Measurements from ENCODE around the gene PSMG4.

Gene PSMG4

DNA sequence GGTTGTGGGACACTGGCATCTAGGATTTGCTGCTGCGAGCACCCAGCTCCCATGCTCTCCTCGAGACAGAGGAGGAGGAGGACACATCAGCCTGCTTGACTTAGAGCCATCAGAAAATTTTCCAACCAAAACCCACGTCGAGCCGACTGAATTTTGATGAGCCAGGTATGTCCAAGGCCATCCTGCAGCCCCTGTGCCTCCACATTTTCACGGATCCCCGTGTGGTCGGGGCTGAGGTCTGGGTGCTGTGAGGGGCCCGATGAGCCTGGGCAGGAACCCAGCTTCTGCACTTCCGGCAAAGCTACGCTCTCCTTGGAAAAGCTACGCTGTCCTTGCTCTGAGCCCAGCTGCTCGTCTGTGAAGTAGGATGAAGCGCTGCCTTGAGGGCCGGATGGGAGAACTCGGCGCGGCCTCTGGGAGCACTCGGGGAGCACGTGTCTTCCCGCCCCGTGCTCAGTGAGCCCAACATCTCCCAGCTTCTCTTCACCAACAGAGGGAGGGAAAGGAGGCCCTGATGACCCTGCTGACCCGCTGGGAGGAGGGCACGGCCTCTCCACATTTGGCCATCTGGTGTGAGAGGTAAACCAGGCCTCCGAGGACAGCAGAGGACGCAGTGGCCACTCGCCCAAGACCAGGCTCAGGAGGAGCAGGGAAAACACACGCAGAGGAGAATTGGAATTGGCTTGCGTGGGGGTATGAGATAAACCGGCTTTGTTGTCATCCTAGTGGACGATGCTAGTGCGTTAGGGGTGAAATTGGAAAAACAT lies 33.9 kb downstream of the PSMG4 start:
- no peak for DNase-seq

DNA sequence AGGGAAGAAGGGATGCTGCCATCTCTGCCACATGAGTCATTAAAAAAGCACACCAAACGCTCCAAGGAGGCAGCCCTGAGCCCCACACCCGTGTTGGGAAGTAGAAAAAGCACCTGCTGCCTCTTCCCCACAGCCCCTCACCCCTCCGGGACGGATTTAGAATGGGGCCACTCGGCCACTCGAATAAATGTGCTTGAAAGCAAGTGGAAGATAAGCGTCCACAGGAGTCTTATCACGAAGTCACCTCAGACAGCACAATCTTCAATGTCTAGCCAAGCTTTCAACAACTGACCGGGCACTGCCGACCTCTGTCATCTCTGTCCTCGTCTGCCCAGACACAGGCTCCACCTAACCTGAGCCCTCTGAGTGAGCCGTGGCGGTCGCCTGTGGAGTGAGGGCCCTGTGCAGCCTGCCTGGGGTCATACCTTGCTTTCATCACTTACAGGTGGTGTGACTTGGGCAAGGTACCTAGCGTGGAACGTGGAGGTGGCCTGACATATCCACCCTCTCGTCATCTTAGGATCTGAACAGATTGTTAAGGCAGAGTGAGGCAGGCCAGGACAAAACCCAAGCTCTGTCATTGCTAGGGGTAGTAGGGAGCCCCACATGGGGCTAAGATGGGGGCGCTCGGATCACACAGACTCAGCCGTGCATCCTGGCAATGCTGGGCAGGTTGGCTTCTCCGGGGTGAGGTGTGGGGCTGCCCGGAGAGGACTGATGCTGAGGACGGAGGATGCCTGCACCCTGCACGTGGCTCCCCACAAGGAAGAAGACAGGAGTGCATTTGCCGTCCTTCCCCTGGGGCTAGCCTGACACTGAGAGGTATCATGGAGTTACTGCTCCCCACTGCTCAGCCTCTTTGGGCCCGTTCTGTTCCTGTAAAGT lies 34.8 kb downstream of the PSMG4 start:
- DNase-seq = no peak

DNA sequence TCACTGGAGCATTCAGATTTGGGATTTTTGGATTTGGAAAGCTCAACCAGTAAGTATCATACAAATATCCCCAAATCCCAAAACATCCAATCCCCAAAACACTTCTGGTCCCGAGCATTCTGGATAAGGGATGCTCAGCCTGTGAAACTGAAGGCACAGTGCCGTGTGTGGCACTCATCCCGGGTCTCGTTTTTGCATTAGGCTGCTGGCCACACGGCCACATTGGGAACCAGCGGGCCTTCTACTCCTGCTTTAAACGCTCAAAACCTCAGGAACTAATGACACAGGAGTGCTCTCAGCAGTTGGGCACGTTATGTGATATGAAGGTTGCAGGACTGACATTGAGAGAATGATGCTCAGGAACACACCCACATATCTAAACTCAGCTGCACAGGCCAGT lies 35.6 kb downstream of the PSMG4 start:
- no peak for DNase-seq

DNA sequence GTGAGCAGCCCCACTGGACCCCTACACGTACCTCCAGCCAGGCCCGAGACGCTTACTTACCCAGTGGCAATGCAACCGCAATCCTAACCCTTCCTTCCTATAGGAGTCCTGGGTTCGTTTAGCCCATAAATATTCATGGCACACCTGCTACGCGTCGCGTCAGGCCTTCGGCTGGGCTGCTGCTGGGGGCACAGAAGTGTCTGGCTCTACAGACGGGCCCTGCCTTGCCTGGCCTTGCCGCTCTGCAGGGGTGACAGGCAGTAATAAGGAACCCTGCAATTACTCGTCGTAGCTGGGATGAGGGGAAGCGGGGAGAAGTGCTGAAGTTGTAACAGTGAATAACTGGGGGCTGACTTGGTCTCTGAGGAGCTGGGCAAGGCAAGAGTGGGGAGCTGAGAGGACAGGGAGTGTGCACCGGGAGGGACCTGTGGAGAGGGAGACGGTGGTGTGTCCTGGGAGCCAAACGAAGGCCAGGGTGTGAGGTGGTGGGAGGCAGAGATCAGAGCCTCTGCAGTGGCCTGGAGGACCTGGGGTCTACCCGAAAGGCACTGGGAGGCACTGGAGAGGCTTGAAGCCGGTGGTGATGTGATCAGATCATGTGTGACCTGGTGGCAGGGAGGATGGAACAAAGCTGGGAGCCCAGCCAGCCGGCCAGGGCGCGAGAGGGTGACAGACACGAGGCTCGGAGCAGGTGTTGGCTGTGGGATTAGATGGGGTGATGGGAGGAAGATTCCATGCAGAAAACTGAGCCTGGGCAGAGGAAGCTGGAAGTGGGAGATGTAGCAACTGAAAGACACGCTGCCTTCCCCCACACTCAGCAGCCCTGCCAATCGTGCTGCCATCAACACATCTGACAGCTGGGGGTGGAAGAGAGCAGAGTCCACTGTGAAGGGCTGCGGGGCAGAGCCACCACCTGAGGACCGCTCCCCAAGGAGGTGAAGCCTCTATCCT lies 36.4 kb downstream of the PSMG4 start:
- no peak for DNase-seq

DNA sequence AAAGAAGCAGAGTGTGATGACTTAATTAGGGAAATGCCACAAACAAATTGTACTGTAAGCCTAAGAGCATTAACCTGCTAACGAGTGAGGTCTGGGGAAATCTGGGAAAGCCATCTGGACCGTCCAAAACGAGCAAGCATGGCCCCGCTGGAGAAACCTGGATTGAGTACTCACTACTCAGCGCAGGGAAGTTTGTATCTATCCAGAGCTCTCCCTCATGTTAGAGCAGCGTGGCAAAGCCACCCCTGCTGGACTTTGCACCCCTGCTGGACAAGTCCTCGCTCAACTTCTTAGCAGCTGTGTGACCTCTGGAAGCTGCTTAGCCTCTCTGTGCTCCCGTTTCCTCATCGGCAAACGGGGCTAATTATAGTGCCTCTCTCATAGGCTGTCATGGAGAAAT lies 37.3 kb downstream of the PSMG4 start:
- no peak for DNase-seq

DNA sequence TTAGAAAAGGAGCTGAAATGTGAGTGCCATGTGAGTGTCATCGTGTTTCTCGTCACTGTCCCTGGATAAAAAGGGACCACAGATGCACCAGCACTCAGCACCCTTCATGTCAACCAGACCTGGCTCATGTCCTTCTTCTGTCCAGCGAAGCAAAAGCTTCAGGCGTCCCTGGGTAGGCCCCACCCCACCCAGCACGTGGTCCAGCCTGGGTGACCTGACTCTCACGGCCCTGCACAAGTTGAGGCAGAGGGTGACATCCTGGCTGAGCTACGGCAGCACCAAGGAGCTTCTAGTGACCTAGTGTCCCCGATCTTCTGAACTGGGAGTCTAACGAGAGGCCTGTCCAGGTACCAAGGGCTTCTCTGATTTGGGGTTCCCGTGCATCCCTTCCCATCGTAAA lies 37.8 kb downstream of the PSMG4 start:
- no peak for DNase-seq

DNA sequence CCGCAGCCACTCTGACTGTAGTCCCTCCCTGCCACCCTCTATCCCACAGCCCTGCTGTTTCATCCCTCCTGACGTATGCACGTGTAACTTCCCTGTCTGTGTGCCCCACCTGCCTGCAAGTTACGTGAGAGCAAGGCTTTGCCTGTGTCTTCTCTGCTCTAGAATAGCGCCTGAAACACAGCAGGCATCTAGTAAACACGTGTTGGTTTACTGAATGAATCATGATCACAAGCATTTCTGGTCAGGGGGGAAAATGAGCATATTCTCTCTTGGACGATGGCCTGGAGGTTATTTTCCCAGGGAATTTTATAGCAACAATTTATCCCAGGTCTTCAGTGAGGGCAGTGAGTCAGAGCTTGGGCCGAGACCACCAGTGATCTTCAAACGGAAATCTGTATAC lies 38.3 kb downstream of the PSMG4 start:
- no peak for DNase-seq

DNA sequence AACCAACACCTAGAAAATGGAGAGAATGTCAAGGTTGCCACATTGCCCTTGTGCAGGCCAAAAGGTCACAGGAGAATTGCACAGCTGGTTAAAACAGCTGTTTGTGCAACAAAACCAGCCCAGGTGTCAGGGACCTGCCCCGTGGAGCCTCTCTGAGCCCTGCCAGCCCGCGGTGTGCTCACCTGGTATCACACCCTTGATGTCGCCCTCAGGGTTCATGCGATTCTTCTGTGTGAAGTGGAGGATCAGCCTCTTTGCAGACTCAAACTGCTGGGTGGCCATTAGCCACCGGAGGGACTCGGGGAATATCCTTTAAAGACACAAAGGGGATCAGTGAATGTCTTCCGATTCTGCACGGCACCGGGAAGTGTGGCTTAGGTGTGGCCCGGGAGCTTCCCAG lies 39.2 kb downstream of the PSMG4 start:
- no peak for DNase-seq

DNA sequence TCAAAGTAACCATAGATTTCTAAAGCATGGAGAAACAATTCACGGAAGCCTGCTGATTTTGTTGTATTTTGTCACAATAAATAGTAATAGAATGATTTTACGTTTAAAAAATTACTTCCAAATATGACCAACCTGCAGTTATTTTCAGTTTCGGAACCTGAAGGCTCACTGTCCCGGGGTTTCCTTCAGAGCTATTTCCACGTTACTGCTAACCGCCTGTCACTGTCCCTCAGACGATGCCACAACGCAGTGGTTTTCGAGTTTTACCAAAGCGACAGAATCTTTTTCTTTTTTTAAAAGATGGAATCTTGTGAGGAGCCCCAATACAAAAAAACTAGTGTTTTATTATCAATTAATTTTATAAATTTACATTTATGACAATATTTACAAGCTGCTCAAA lies 40.5 kb downstream of the PSMG4 start:
- DNase-seq = no peak

DNA sequence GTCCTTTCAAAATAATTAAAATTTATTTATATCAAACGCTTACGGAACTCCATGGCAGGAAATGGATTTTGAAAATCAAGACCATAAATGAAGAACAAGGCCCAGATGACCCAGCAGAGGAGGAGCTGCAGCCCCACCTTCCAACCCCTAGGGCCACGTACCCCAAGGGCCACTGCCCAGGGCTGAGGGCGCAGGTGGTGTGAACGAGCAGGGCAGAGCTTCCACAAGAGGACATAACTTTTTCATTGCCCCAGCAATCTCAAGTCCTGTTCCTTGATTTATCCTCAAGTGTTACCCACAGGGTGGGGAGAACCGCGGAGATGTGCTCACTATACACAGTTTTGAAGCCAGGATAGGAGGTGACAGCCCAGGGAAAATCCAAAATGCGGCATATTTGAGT lies 42.8 kb downstream of the PSMG4 start:
- no peak for DNase-seq

DNA sequence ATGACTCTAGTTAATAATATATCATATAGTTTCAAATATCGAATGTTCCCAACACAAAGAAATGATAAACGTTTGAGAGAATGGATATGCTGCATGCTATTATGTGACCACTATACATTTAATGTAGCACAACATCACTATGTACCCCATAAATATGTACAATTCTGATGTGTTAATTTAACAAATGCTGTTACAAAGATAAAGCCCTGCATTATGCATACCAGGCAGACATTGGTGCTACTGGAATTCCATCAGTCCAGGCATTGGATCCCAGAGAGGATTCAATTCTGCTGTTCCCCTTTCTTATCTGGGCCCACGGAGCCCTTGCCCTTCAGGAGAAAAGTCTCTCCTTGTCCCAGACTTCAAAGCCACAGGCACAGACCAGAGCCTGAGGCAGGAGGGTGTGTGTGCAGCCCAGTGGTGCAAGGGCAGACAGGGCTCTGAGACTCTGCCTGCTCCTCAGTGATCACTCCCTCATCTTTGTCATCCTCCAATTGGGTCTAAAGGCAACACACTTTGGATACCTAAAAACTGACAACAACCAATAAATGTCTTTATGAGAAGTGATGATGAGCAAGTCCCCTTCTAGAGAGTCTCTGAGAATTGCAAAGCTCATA lies 45.2 kb downstream of the PSMG4 start:
- DNase-seq = no peak

DNA sequence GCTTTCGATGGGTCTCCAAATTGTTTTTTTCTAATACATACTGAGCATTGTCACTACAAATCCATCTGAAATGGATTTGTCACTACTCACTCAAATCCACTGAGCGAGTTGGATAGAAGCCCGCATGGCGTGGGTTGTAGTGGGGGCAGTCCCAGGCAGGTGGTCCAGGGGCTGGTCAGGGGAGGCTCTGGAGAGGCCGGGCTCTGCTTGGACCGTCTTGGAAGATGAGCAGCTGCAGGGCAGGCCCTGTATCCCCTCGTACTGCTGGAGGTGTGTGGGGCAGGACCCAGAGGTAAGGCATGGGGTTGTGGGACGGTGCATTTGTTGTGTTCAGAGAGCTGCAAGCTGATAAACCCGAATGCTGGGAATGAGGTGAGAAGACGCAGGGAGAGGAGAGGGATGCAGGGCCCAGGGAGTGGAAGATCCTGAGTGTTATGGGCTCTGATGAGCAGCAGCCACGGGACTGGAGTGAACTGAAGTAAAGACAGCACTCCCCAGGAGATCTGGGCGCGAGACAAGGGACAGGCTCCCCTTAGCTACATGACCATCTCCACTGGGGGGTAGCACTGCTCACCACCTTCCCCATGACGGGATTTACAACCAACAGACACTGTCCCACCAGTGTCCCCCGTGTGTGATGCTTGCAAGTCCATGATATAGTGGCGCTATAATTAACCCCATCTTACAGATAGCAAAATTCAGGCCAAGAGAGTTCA lies 45.9 kb downstream of the PSMG4 start:
- no peak for DNase-seq

DNA sequence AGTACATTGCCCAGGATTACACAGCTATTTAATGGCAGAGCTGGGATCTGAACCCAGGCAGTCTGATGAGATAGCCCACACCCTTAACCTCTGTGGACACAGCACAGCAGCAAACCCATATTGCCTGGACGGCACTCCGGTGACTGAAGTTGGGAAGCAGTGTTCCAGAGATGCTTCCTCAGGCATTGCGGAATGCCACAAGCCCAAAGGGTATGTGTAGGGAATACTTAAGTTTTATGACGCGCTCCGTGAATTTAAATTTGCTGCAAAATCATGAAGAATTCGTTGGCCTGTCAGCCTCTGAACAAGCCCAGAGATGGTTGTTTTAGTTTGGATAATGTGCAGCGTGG lies 46.4 kb downstream of the PSMG4 start:
- no peak for DNase-seq

DNA sequence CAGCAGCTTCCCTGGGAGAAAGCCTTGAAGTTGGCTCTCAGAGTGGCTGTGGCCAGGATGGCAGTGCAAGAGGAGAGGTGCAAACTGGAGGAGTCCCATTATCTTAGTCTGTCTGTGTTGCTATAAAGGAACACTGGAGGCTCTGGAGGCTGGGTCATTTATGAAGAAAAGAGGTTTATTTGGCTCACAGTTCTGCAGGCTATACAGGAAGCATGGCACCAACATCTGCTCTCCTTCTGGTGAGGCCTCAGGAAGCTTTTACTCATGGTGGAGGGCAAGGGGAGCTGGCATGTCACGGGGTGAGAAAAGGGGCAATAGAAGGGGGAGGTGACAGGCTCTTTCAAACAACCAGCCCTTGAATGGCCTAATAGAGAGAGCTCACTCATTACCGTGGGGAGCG lies 47.1 kb downstream of the PSMG4 start:
- DNase-seq = no peak

DNA sequence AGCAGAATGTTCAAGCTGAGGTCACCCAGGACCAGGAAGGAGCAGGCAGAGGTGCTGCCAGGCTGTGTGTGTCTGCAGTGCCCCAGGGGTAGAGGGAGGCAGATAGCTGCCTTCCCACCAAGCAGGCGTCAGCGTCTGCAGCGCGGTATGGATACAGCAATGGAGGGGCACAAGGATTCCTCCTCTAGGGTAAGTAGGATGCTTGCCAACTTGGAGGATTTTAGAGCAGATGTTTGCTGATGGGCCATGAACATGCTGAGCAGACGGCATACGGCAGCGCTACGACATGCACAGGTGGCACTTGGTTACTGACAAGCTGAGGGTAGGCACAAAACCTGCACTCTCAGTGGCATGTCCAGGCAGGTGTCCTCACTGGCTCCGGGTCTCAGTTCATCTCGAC lies 48.1 kb downstream of the PSMG4 start:
- no peak for DNase-seq

DNA sequence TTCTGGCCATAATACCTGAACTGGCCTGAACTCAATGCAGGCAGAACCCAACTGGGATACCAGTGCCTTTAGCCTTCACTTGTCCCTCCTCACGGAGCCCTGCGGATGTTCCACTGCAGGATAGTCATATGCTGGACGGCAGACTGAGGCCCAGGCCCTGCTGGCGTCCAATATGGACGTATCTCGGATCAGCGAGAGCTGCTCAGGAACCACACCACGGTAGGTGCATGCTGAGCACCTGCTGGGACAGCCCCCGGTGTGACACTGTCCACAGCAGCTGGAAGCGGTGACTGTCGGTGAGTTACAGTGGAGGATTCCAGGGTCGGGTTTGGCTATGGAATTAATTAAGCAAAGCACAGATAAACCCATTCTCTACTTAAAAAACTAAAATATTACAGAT lies 48.7 kb downstream of the PSMG4 start:
- no peak for DNase-seq

DNA sequence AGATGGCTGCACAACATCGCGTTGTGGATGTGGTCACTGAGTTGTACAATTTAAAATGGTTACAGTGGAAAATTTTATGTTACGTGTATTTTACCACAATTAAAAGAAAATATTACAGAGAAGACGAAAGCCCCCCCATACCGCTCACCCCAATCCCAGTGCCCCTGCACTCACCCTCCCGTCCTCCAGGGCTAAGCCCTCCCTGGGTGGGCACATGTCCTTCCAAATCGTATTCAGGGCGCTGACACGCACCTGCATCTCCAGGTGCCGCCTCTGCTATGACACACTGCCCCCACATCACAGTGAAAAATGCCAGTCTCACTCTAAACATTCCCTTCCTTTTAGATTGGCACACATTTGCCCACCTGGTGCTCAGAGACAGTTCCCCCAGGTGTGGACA lies 49.4 kb downstream of the PSMG4 start:
- no peak for DNase-seq

DNA sequence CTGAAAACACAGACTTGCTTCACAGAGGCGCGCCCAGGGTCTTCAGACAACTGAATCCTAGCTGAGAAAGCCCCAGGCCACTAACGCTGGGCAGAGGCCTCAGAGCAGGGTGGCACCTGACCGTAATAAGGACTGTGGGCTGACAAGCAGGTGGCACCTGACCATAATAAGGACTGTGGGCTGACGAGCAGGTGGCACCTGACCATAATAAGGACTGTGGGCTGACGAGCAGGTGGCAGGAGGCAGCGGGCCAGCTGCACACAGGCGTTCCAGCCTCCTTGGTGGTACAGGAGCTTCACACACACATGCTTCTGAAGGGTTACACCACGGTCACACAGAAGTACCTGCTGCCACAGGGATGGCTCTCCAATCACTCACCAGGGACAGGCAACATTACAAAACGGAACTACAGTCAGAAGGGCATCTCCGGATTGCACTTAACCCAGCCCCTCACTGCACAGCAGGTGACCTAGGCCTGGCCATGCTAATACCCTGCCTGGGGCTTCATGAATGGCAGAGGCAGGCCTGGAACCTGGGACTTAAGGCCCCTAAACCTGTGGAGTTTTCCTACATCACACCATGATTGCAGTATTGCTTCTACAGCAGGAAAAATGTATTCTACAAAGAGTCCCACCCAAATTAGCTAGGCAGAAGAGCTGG lies 50.8 kb downstream of the PSMG4 start:
- no peak for DNase-seq

DNA sequence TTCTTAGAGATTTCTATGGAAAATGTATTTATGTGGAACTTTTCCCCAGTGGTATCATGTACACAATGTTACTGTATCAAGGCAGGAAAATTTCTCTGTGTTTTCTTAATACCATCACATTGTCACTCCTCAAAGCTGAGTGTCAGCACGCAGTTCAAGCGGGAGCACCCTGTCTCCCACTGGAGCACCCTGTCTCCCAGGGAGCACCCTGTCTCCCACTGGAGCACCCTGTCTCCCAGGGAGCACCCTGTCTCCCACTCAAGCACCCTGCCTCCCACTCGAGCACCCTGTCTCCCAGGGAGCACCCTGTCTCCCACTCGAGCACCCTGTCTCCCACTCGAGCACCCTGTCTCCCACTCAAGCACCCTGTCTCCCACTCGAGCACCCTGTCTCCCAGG lies 51.3 kb downstream of the PSMG4 start:
- DNase-seq = no peak

DNA sequence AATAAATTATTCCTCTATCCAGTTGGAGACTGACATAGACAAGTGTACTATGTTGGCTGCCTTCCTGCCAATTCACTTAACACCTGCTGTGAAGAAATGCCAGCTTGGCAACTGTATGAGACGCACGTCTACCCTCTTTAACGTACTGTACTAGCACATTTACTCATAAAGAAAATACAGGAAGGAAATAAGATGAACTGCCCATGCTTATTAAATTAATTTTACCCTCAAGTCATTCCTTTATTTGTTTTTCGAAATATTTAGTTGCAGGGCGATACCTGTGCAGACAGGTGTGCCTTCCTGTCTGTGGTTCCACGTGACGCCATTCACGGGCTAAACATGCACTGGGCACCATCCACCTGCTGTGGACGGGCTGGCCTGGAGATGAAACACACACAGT lies 52.0 kb downstream of the PSMG4 start:
- no peak for DNase-seq

DNA sequence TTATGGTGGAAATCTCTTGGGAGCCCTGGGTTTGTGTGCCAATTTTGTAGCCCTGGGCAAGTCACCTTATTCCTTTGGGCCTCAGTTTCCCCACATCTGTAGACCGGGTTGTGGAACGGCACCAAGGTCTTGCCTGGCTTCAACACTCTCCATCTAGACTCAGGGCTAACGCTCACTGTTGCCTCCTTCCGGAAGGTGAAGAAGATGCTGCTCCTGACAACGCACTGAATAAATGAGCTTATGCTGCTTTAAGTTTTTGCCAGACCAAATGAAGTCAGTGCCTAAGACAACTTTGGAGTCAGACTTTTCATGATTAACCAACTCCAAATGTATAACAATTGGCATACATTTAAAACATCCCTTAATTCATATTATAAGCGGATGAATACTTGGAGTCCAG lies 53.1 kb downstream of the PSMG4 start:
- DNase-seq = no peak
